HTERT RPE-1 (cell line): Measurements from ENCODE around the gene OCA2.
"Not testable (repeated sequence)": the region's sequence is repeated elsewhere in the genome, so short reads cannot be mapped to it uniquely, and the experiment has no call there.

Experiments
- in situ Hi-C: fragments of 300-500 bp; cut with MboI; formaldehyde crosslinking; loops from 4 replicates; pipeline ENCODE4 v1.14.3; 2020; ENCODE audit warnings: low sequenced_read_pairs

The OCA2 gene

GRCh38 chr15:27958911-27959578, 140.1 kb downstream of the OCA2 start:
- in situ Hi-C loops = no loop called here

DNA sequence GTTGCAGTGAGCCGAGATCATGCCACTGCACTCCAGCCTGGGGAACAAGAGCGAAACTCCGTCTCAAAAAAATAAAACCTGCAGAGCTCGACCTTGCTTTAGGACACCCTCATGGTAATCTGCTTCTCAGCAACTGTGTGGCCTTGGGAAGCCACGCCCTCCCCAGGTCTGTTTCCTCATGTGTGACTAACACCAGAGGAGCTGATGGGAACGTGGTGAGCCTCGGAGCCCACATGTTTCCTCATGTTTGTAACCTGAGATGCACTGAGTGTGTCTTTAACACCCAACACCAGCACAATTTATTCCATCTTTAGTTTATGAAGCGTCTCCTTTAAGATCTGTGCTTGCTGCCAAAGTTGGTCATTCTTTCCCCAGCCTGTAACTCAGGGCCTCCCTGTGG, 142.8 kb downstream of the OCA2 start:
- in situ Hi-C loops = no loop called here

GRCh38 chr15:27955087-27955486, 144.0 kb downstream of the OCA2 start:
- in situ Hi-C loops = no loop called here

GRCh38 chr15:27952593-27952992, 146.5 kb downstream of the OCA2 start:
- in situ Hi-C loops = not testable (repeated sequence)

DNA sequence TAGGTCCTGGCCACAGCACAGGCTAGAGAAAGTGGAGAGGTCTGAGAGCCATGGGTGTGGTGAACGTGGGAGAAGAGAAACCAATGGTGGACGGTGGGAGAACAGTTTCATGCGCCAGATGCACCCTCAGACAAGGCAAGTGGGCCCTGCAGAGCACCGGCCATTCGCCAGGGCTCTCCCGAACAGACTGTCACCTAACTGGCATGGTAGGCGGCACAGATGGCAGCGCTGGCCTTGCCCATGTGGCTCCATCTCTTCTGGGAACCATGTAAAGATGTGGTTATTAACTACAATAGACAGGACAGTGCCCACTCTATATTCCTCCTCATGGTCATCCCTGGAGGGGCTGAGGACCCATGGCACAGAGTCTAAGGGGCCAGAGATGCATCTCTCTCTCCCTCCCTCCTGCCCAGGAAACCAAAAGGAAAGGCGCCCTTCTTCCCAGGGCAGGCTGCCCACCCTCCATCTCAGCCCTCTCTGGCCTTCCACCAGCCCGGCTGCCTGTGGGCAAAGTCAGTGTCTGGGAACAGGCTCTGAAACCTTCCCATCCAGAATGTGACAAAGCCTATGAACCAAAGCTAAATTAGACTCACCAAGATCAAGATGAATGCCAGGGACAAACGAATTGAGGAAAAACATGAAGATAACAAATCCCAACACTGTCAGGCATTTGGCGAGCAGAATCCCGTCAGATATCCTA, 147.8 kb downstream of the OCA2 start:
- in situ Hi-C loops = no loop called here

- in situ Hi-C loops = no loop called here
These were observed 150.0 kb downstream of the OCA2 start for GRCh38 chr15:27949089-27949488.

GRCh38 chr15:27939246-27939645, 159.9 kb downstream of the OCA2 start:
- in situ Hi-C loops = no loop called here

DNA sequence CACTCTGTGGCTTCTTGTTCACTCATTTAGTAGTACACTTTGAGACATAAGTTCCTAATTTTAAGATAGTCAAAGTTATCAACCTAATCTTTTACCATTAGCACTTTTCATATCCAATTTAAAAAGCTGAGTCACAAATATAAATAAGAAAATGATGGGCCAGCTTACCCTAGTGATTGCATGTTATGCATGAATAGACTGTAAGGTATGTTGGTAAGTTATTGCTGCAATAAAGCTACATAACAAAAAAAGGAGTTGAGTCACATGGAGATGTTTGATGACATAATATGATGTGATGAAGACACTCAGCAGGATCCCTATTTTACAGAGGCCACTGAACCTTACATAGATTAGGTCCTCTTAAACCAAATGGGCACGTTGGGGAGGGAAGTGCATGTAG, 161.3 kb downstream of the OCA2 start:
- in situ Hi-C loops = no loop called here

GRCh38 chr15:27936164-27936563, 163.0 kb downstream of the OCA2 start:
- in situ Hi-C loops = no loop called here

GRCh38 chr15:27935328-27935727, 163.8 kb downstream of the OCA2 start:
- in situ Hi-C loops = no loop called here

DNA sequence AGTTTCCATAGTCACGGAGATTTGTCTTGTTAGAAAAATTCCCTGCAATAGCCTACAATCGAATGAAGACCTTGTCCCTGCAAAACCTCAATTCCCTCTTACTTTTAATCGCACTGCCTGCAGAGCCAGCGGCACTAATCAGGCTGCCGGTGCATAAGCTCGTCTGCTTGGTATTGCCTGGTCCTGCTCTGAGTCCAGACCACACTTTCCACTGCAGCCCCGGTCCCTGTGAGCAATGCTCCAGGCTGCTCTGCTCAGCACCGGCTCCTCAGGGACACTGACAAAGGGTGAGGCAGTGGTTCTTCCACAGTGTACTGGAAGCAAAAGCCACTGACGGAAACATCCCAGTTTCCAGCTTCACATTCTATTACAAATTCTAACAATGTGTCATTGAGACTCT, 164.3 kb downstream of the OCA2 start:
- in situ Hi-C loops = no loop called here

GRCh38 chr15:27933562-27933961, 165.6 kb downstream of the OCA2 start:
- in situ Hi-C loops = no loop called here

DNA sequence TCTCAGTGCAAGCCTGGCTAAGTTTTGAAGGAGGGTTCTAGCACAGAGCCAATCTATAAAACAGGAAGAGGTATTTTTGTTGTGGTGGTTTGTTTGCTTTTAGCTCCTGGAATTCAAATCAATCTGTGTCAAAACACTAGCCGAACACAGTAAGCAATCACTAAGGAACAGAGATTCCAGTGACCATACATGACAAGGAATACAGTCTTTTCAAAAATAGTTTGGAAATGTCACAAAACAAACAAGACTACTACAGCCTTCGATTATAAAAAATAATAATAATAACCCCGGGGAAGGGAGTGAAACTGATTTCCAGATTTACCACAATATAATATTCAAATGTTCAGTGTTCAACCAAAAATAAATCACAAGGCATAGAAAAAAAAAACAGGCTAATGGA, 166.5 kb downstream of the OCA2 start:
- in situ Hi-C loops = no loop called here

GRCh38 chr15:27928386-27928785, 170.7 kb downstream of the OCA2 start:
- in situ Hi-C loops = no loop called here

GRCh38 chr15:27912283-27912682, 186.8 kb downstream of the OCA2 start:
- in situ Hi-C loops = no loop called here

DNA sequence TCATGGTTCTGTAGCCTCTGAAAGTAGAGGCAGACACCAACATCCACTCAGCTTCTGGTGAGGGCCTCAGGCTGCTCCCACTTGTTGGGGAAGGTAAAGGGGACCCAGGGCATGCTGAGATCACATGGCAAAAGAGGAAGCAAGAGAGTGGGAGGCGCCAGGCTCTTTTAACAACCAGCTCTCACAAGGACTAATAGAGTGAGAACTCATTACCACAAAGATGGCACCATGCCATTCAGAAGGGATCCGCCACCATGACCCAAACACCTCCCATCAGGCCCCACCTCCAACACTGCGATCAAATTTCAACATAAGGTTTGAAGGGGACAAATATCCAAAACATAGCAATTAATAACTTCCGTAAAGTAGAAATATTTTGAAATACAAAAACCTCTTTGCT, 192.3 kb downstream of the OCA2 start:
- in situ Hi-C loops = no loop called here

GRCh38 chr15:27903405-27903804, 195.7 kb downstream of the OCA2 start:
- in situ Hi-C loops = no loop called here

- in situ Hi-C loops = no loop called here
These were observed 196.3 kb downstream of the OCA2 start for GRCh38 chr15:27902680-27903385.

GRCh38 chr15:27899583-27900285, 199.4 kb downstream of the OCA2 start:
- in situ Hi-C loops = no loop called here

- in situ Hi-C loops = no loop called here
These were observed 201.6 kb downstream of the OCA2 start for GRCh38 chr15:27897481-27897880.

DNA sequence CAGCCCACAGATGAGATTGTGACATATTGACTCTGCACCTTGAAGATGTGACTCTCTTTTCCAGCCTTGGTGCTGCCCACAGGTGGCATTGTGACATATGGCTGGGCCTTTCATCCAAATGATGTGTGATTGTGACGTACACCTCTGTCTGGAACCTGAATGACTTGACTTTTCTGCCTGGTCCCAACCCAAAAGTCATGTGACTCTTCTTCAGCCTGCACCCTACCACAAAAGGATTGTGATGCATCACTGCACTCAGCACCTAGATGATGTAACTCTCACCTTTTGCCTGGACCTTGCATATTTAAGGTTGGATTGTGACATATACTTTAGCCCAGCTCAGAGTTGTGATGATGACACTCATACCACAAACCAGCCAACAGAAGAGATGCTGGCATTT, 204.5 kb downstream of the OCA2 start:
- in situ Hi-C loops = no loop called here
